Adipose tissue (tissue), 3 donors: ENCODE results near the gene UGT1A10. TPM values are rescaled to one million over a fixed set of nuclear protein-coding genes. Genes with fewer than 3 reads are reported as not detected.

Source experiments
- H3K27ac ChIP-seq: one replicate; pipeline ENCODE4 v1.5.1; 2013; ENCODE audit warnings: low read depth, low read length
- WGBS, 3 donors: extraction: QIAGEN DNeasy Blood & Tissue Kit; methylation state at CpG; one replicate each; pipeline ENCODE4 v1.1.7; 2013; 5-methylcytosine and 5-hydroxymethylcytosine counted together
- polyA plus RNA-seq, 3 donors: library from polyadenylated mRNA; stranded (reverse); fragments of 200-250 nt; gene quantifications; one replicate each; pipeline ENCODE4 v1.2.3, GENCODE V29; 2013
- donor health status: healthy with polysubstance abuse.
- donor health status: Bipolar disorder and iron deficiency.
- donor health status: healthy.

Gene UGT1A10
- polyA plus RNA-seq, 3 donors, result 0.59 TPM; not detected in 2

- 57 to 78% (median 71%) methylated on average over 7 of the region's 7 CpGs for WGBS, 3 donors
Observed at GRCh38 chr2:233756429-233757081, 120.3 kb downstream of the UGT1A10 start.

GRCh38 chr2:233758141-233758540 is 121.9 kb downstream of the UGT1A10 start:
- no peak overlapping the region for H3K27ac ChIP-seq

More at GRCh38 chr2:233756429-233757081, 120.3 kb downstream of the UGT1A10 start:
- H3K27ac ChIP-seq, result no peak overlapping the region

- no peak overlapping the region for H3K27ac ChIP-seq
- 86 to 93% (median 92%) methylated on average over 2 of the region's 2 CpGs for WGBS, 3 donors
Observed at GRCh38 chr2:233758849-233759248, 122.6 kb downstream of the UGT1A10 start.

GRCh38 chr2:233760043-233760442 is 123.8 kb downstream of the UGT1A10 start, which contains the start of gene UGT1A1:
TSS of gene UGT1A1 (plus strand) at chr2:233760270. CDS start at chr2:233760288, 18 bp downstream.
- no peak within 1 kb of the TSS for H3K27ac ChIP-seq
- 70 to 92% (median 92%) methylated on average over 6 of the region's 6 CpGs for WGBS, 3 donors

- H3K27ac ChIP-seq, result no peak overlapping the region
Observed at GRCh38 chr2:233761040-233761769, 125.0 kb downstream of the UGT1A10 start.

GRCh38 chr2:233764264-233764663 is 128.0 kb downstream of the UGT1A10 start:
- WGBS, 3 donors, result 66 to 70% (median 68%) methylated on average over 7 of the region's 7 CpGs
- H3K27ac ChIP-seq, result no peak overlapping the region

More at GRCh38 chr2:233761040-233761769, 125.0 kb downstream of the UGT1A10 start:
- 74 to 80% (median 80%) methylated on average over 4 of the region's 4 CpGs for WGBS, 3 donors

GRCh38 chr2:233764761-233765160 is 128.5 kb downstream of the UGT1A10 start:
- WGBS, 3 donors, result 38 to 64% (median 51%) methylated on average over 3 of the region's 3 CpGs
- H3K27ac ChIP-seq, result no peak overlapping the region

GRCh38 chr2:233766416-233766815 is 130.2 kb downstream of the UGT1A10 start:
- 77 to 86% (median 78%) methylated on average over 4 of the region's 4 CpGs for WGBS, 3 donors
- H3K27ac ChIP-seq, result no peak overlapping the region

- no peak overlapping the region for H3K27ac ChIP-seq
- 74 to 81% (median 79%) methylated on average over 4 of the region's 4 CpGs for WGBS, 3 donors
Observed at GRCh38 chr2:233768076-233768475, 131.8 kb downstream of the UGT1A10 start.

GRCh38 chr2:233769260-233769659 is 133.0 kb downstream of the UGT1A10 start:
- 87 to 93% (median 89%) methylated on average over 9 of the region's 9 CpGs for WGBS, 3 donors
- no peak overlapping the region for H3K27ac ChIP-seq

GRCh38 chr2:233772153-233772552 is 135.9 kb downstream of the UGT1A10 start:
- H3K27ac ChIP-seq, result no peak overlapping the region
- WGBS, 3 donors, result 87 to 92% (median 89%) methylated on average over 16 of the region's 16 CpGs

GRCh38 chr2:233772583-233772982 is 136.3 kb downstream of the UGT1A10 start:
- H3K27ac ChIP-seq, result no peak overlapping the region
- 50 to 71% (median 68%) methylated on average over 5 of the region's 5 CpGs for WGBS, 3 donors

- WGBS, 3 donors, result 75 to 89% (median 87%) methylated on average over 5 of the region's 5 CpGs
- no peak overlapping the region for H3K27ac ChIP-seq
Observed at GRCh38 chr2:233773854-233774253, 137.6 kb downstream of the UGT1A10 start.

- H3K27ac ChIP-seq, result no peak overlapping the region
- WGBS, 3 donors, result 86 to 93% (median 87%) methylated on average over 6 of the region's 6 CpGs
Observed at GRCh38 chr2:233775414-233775813, 139.2 kb downstream of the UGT1A10 start.

GRCh38 chr2:233778030-233778429 is 141.8 kb downstream of the UGT1A10 start, which contains the start of gene MROH2A:
TSS of gene MROH2A (plus strand) at chr2:233778330. CDS start at chr2:233779359, 1,029 bp downstream.
- WGBS, 3 donors, result 73 to 89% (median 81%) methylated on average over 2 of the region's 2 CpGs
- no peak within 1 kb of the TSS for H3K27ac ChIP-seq

GRCh38 chr2:233779722-233780121 is 143.5 kb downstream of the UGT1A10 start:
- WGBS, 3 donors, result 84 to 88% (median 88%) methylated on average over 4 of the region's 4 CpGs
- no peak overlapping the region for H3K27ac ChIP-seq

GRCh38 chr2:233780771-233781170 is 144.5 kb downstream of the UGT1A10 start:
- 80 to 92% (median 91%) methylated on average over 4 of the region's 4 CpGs for WGBS, 3 donors
- no peak overlapping the region for H3K27ac ChIP-seq

GRCh38 chr2:233789554-233789953 is 153.3 kb downstream of the UGT1A10 start:
- WGBS, 3 donors, result 86 to 94% (median 93%) methylated on average over 5 to 7 of the region's 7 CpGs

GRCh38 chr2:233791151-233791882 is 155.1 kb downstream of the UGT1A10 start:
- H3K27ac ChIP-seq, result no peak overlapping the region
- 77 to 83% (median 81%) methylated on average over 18 of the region's 18 CpGs for WGBS, 3 donors

More at GRCh38 chr2:233789554-233789953, 153.3 kb downstream of the UGT1A10 start:
- H3K27ac ChIP-seq, result no peak overlapping the region
